Kidney (tissue), 14 donors: ENCODE results near the gene ANKRD11. TPM values are rescaled to one million over a fixed set of nuclear protein-coding genes. Genes with fewer than 3 reads are reported as not detected.
A peak's percentile ranks its signal among the peaks of the same experiment; 100 is the strongest.

Experiments used
- DNase-seq, 5 donors: peaks; one replicate each; pipeline ENCODE4 v3.0.0-alpha.2; 2013 to 2020
- FAIRE-seq: peaks from 2 replicates; lab custom pipeline; 2012; peaks lifted over from hg19 to GRCh38; lab: Jason Lieb, UNC
- H3K27ac ChIP-seq, 2 donors: one replicate each; pipeline ENCODE4 v1.7.0; 2013; ENCODE audit warnings: low read depth in 2 of 2, low read length in 2 of 2, inconsistent platforms in 1 of 2
- H3K27me3 ChIP-seq: one replicate; pipeline ENCODE4 v1.7.1; 2013; ENCODE audit warnings: low read length, inconsistent platforms; ENCODE audit not compliant: control insufficient read depth, insufficient read depth
- H3K36me3 ChIP-seq, 3 donors: one replicate each; pipeline versions ENCODE4 v1.7.0 to v1.7.1; 2013; ENCODE audit warnings: low read length in 3 of 3, control low read depth in 1 of 3, inconsistent platforms in 1 of 3; ENCODE audit not compliant: insufficient read depth in 3 of 3, control insufficient read depth in 2 of 3
- H3K4me1 ChIP-seq, 3 donors: one replicate each; pipeline versions ENCODE4 v1.7.0 to v1.7.1; 2013; ENCODE audit warnings: low read length in 3 of 3, inconsistent platforms in 1 of 3, low read depth in 1 of 3; ENCODE audit not compliant: control insufficient read depth in 2 of 3, insufficient read depth in 2 of 3
- H3K4me3 ChIP-seq, 3 donors: one replicate each; pipeline versions ENCODE4 v1.7.0 to v1.8.1; 2013; ENCODE audit warnings: low read length in 3 of 3, control low read depth in 1 of 3, inconsistent platforms in 1 of 3
- H3K9ac ChIP-seq, 3 donors: one replicate each; pipeline versions ENCODE4 v1.7.0 to v1.7.1; 2013; ENCODE audit warnings: low read length in 3 of 3, control low read depth in 1 of 3, inconsistent platforms in 1 of 3
- H3K9me3 ChIP-seq, 3 donors: one replicate each; pipeline versions ENCODE4 v1.7.0 to v1.7.1; 2013; ENCODE audit warnings: low read length in 3 of 3, control low read depth in 1 of 3, inconsistent platforms in 1 of 3; ENCODE audit not compliant: control insufficient read depth in 2 of 3, insufficient read depth in 1 of 3
- CTCF ChIP-seq: IDR thresholded peaks from 3 replicates; pipeline ENCODE4 v1.5.1; 2012; ENCODE audit warnings: mild to moderate bottlenecking, moderate library complexity, borderline replicate concordance; ENCODE audit not compliant: insufficient read depth; ENCODE audit errors: extremely low read depth
- intact Hi-C: fragments of 100-400 bp; cut with DNase I; formaldehyde crosslinking; loops from one replicate; pipeline ENCODE4 v1.11.1; 2022
- polyA plus RNA-seq: library from polyadenylated mRNA; stranded (reverse); fragments of 350-450 nt; fragmentation: Illumina TruSeq; extraction: RNeasy Lipid Tissue Mini Kit (QIAGEN cat#74804); gene quantifications from one replicate; pipeline ENCODE4 v1.2.3, GENCODE V29; 2014; ENCODE audit warnings: low read depth, low replicate concordance; ENCODE audit not compliant: insufficient read depth
- total RNA-seq: library from RNA; stranded (reverse); fragmentation: NEBNext Ultra II Directional; extraction: Animal tissue kit (Norgen Biotek cat#: 25700); gene quantifications from one replicate; pipeline ENCODE4 v1.2.1, GENCODE V29; 2021
- donor health status: control.
- donor health status: control.
- donor health status: control.
- donor health status: control.
- donor health status: control.
- donor health status: DM: yes; HTN: yes; CAD: no.
- donor health status: Normal renal cell carcinoma (clear cell type).

Gene ANKRD11
- total and polyA plus RNA-seq, 2 donors from 2014 or later: 36.2 to 154 TPM

GRCh38 chr16:89344846-89345611 is 145.3 kb downstream of the ANKRD11 start:
- H3K27me3 ChIP-seq: no peaks in the 10 kb centered on the region
- H3K9me3 ChIP-seq: no peaks in the 10 kb centered on the region
- peaks cover 7 to 20% (median 18%) of the 10 kb centered on the region in 3 donors for H3K4me1 ChIP-seq
- no peak for TF ChIP-seq CTCF
- no peak overlapping the region for H3K4me3 ChIP-seq
- H3K9ac ChIP-seq: no peak overlapping the region
- DNase-seq (peak in 2 of 5 donors; percentile 50), FAIRE-seq (no peak)
- peak overlapping the region in 1 of 2 donors; percentile 1 for H3K27ac ChIP-seq
- H3K36me3 ChIP-seq: no peaks in the 10 kb centered on the region
- intact Hi-C loops: no loop called here

- Histone ChIP-seq H3K27ac (peak overlapping the region in 1 of 2 donors; percentile 8), H3K27me3 (no peaks in the 10 kb centered on the region), H3K4me3 (no peak overlapping the region), H3K9ac (no peak overlapping the region), H3K36me3 (no peaks in the 10 kb centered on the region), H3K4me1 (peaks cover 7 to 20% (median 16%) of the 10 kb centered on the region in 3 donors), H3K9me3 (no peaks in the 10 kb centered on the region)
- DNase-seq (peak in 3 of 5 donors; percentile 33 to 62 (median 61)), FAIRE-seq (no peak)
- no peak for TF ChIP-seq CTCF
- intact Hi-C loops: no loop called here
These were observed 145.9 kb downstream of the ANKRD11 start for GRCh38 chr16:89344458-89344834.

GRCh38 chr16:89343501-89344457 is 146.6 kb downstream of the ANKRD11 start:
- FAIRE-seq (no peak), DNase-seq (peak; percentile 59 to 83 (median 76))
- intact Hi-C loops: no loop called here
- Histone ChIP-seq H3K4me3 (no peak overlapping the region), H3K9me3 (no peaks in the 10 kb centered on the region), H3K9ac (no peak overlapping the region), H3K4me1 (peaks cover 7 to 24% (median 20%) of the 10 kb centered on the region in 3 donors), H3K27me3 (no peaks in the 10 kb centered on the region), H3K27ac (peak overlapping the region; percentile 35 to 61), H3K36me3 (no peaks in the 10 kb centered on the region)
- TF ChIP-seq CTCF: no peak
